Umbilical cord (tissue), 2 donors: ENCODE results near the gene LTF. TPM values are rescaled to one million over a fixed set of nuclear protein-coding genes. Genes with fewer than 3 reads are reported as not detected.
"Not testable (repeated sequence)": the region's sequence is repeated elsewhere in the genome, so short reads cannot be mapped to it uniquely, and the experiment has no call there.

ENCODE experiments used
- DNase-seq: peaks from one replicate; pipeline ENCODE4 v3.0.0-alpha.2; 2015; ENCODE audit warnings: low spot score
- total RNA-seq: library from RNA; depleted of rRNA; stranded (reverse); fragments of >200 nt; gene quantifications from one replicate; pipeline ENCODE4 v1.2.3, GENCODE V29; 2014; ENCODE audit warnings: low replicate concordance; ENCODE audit not compliant: insufficient read depth

Gene LTF
- total RNA-seq, 1 donor from 2014 or later: 1.2 TPM

GRCh38 chr3:46416125-46416810, 48.4 kb downstream of the LTF start:
- DNase-seq: no peak

- no peak for DNase-seq
Observed at GRCh38 chr3:46414739-46415138, 50.0 kb downstream of the LTF start.

GRCh38 chr3:46413951-46414350, 50.8 kb downstream of the LTF start:
- DNase-seq: no peak

GRCh38 chr3:46412786-46413298, 51.9 kb downstream of the LTF start:
- DNase-seq: no peak

- DNase-seq: no peak
Observed at GRCh38 chr3:46411271-46411670, 53.4 kb downstream of the LTF start.

- no peak for DNase-seq
Observed at GRCh38 chr3:46410669-46411068, 54.0 kb downstream of the LTF start.

GRCh38 chr3:46409739-46410489, 54.8 kb downstream of the LTF start:
- DNase-seq: no peak

GRCh38 chr3:46408853-46409252, 55.9 kb downstream of the LTF start:
- no peak for DNase-seq

GRCh38 chr3:46407970-46408369, 56.7 kb downstream of the LTF start:
- DNase-seq: no peak

- peak; percentile 35 for DNase-seq
Observed at GRCh38 chr3:46406788-46407611, 57.7 kb downstream of the LTF start, which contains the start of the genes CCR5AS and CCRL2. CCR5AS (minus strand) TSS chr3:46407066. CCRL2 (plus strand) TSS chr3:46407259; CDS start chr3:46408080, 821 bp downstream.

GRCh38 chr3:46406443-46406787, 58.3 kb downstream of the LTF start:
- DNase-seq: no peak

- peak; percentile 34 for DNase-seq
Observed at GRCh38 chr3:46405301-46406019, 59.2 kb downstream of the LTF start.

GRCh38 chr3:46402902-46403301, 61.8 kb downstream of the LTF start:
- not testable (repeated sequence) for DNase-seq

- no peak for DNase-seq
Observed at GRCh38 chr3:46401579-46401978, 63.1 kb downstream of the LTF start.

- DNase-seq: no peak
Observed at GRCh38 chr3:46400846-46401245, 63.9 kb downstream of the LTF start.

GRCh38 chr3:46400000-46400734, 64.5 kb downstream of the LTF start:
- DNase-seq: peak; percentile 79

GRCh38 chr3:46399557-46399956, 65.1 kb downstream of the LTF start:
- no peak for DNase-seq

GRCh38 chr3:46399098-46399497, 65.6 kb downstream of the LTF start:
- no peak for DNase-seq

GRCh38 chr3:46398186-46398955, 66.3 kb downstream of the LTF start:
- no peak for DNase-seq

GRCh38 chr3:46397111-46397510, 67.6 kb downstream of the LTF start:
- no peak for DNase-seq
